Astrocyte (in vitro differentiated cells and primary cell): ENCODE measurements around the gene BANK1. TPM values are rescaled to one million over a fixed set of nuclear protein-coding genes. Genes with fewer than 3 reads are reported as not detected.

Experiments
- DNase-seq: peaks from one replicate; pipeline ENCODE4 v3.0.0-alpha.2; 2010; ENCODE audit warnings: low read depth
- FAIRE-seq: peaks from 2 replicates; lab custom pipeline; 2011; peaks lifted over from hg19 to GRCh38; lab: Jason Lieb, UNC
- H2AFZ ChIP-seq: 2 replicates; pipeline ENCODE4 v1.6.0; 2012; ENCODE audit warnings: low read depth, low read length, inconsistent platforms
- H3K27ac ChIP-seq: 2 replicates; pipeline ENCODE4 v1.5.1; 2011; ENCODE audit warnings: low read depth, low read length, inconsistent platforms
- H3K27me3 ChIP-seq: 2 replicates; pipeline ENCODE4 v1.6.0; 2011; ENCODE audit warnings: low read length, inconsistent platforms; ENCODE audit not compliant: insufficient read depth
- H3K36me3 ChIP-seq: 2 replicates; pipeline ENCODE4 v1.5.1; 2011; ENCODE audit warnings: low read length, inconsistent platforms; ENCODE audit not compliant: insufficient read depth
- H3K4me1 ChIP-seq: 2 replicates; pipeline ENCODE4 v1.5.1; 2011; ENCODE audit warnings: low read length, inconsistent platforms; ENCODE audit not compliant: insufficient read depth
- H3K4me2 ChIP-seq: 2 replicates; pipeline ENCODE4 v1.6.0; 2012; ENCODE audit warnings: low read length, inconsistent platforms
- H3K4me3 ChIP-seq: 2 replicates; pipeline ENCODE4 v1.5.1; 2011; ENCODE audit warnings: low read depth, mild to moderate bottlenecking, low read length, inconsistent platforms; ENCODE audit not compliant: insufficient read depth
- H3K79me2 ChIP-seq: 2 replicates; pipeline ENCODE4 v1.6.0; 2012; ENCODE audit warnings: mild to moderate bottlenecking, low read length, inconsistent platforms; ENCODE audit not compliant: insufficient read depth
- H3K9ac ChIP-seq: 2 replicates; pipeline ENCODE4 v1.6.0; 2012; ENCODE audit warnings: mild to moderate bottlenecking, low read length, inconsistent platforms
- H3K9me3 ChIP-seq: 2 replicates; pipeline ENCODE4 v1.5.1; 2012; ENCODE audit warnings: low read depth, mild to moderate bottlenecking, low read length, inconsistent platforms; ENCODE audit not compliant: insufficient read depth
- H4K20me1 ChIP-seq: 2 replicates; pipeline ENCODE4 v1.6.0; 2012; ENCODE audit warnings: low read length, inconsistent platforms; ENCODE audit not compliant: insufficient read depth
- H3K27ac Mint-ChIP-seq: one replicate; pipeline ENCODE4 v1.8.0; 2021; ENCODE audit warnings: mild to moderate bottlenecking, mixed read lengths; ENCODE audit not compliant: unreplicated experiment
- H3K27me3 Mint-ChIP-seq: one replicate; pipeline ENCODE4 v1.8.0; 2021; ENCODE audit warnings: low read depth, mixed read lengths; ENCODE audit not compliant: unreplicated experiment
- H3K36me3 Mint-ChIP-seq: one replicate; pipeline ENCODE4 v1.8.0; 2021; ENCODE audit warnings: low read depth, mixed read lengths; ENCODE audit not compliant: unreplicated experiment
- H3K4me1 Mint-ChIP-seq: one replicate; pipeline ENCODE4 v1.8.0; 2021; ENCODE audit warnings: low read depth, mixed read lengths; ENCODE audit not compliant: unreplicated experiment
- H3K4me3 Mint-ChIP-seq: one replicate; pipeline ENCODE4 v1.8.0; 2021; ENCODE audit warnings: mild to moderate bottlenecking, moderate library complexity, mixed read lengths; ENCODE audit not compliant: unreplicated experiment
- H3K9me3 Mint-ChIP-seq: one replicate; pipeline ENCODE4 v1.8.0; 2021; ENCODE audit warnings: mild to moderate bottlenecking, mixed read lengths; ENCODE audit not compliant: unreplicated experiment
- CTCF ChIP-seq: IDR thresholded peaks from 2 replicates; pipeline ENCODE4 v1.5.1; 2011; ENCODE audit warnings: low read depth, mild to moderate bottlenecking, inconsistent platforms, low read length, moderate library complexity; ENCODE audit not compliant: insufficient read depth
- EZH2 ChIP-seq: IDR thresholded peaks from 2 replicates; pipeline ENCODE4 v1.6.1; 2012; ENCODE audit warnings: mild to moderate bottlenecking, low read length, inconsistent platforms; ENCODE audit not compliant: insufficient read depth
- total RNA-seq: library from RNA; stranded (reverse); gene quantifications from 2 replicates; pipeline ENCODE4 v1.2.1, GENCODE V29; 2021

Gene BANK1
- total RNA-seq, 1 donor from 2014 or later, result 1.3 TPM

GRCh38 chr4:101823864-101824263 is 33.3 kb downstream of the BANK1 start:
- Histone ChIP-seq H2AFZ (no peak overlapping the region), H3K27ac (no peak overlapping the region), H3K79me2 (no peaks in the 10 kb centered on the region), H3K27me3 (no peaks in the 10 kb centered on the region), H4K20me1 (no peaks in the 10 kb centered on the region), H3K9me3 (no peaks in the 10 kb centered on the region), H3K4me1 (peaks cover 2% of the 10 kb centered on the region), H3K4me2 (no peak overlapping the region), H3K9ac (no peak overlapping the region), H3K36me3 (no peaks in the 10 kb centered on the region), H3K4me3 (no peak overlapping the region)
- peaks cover 5% of the 10 kb centered on the region for H3K9me3 Mint-ChIP-seq
- TF ChIP-seq CTCF (no peak), EZH2 (no peak)
- no peaks in the 10 kb centered on the region for H3K36me3 Mint-ChIP-seq
- H3K27ac Mint-ChIP-seq, result no peak overlapping the region
- no peak overlapping the region for H3K4me3 Mint-ChIP-seq
- no peak for FAIRE-seq
- no peaks in the 10 kb centered on the region for H3K27me3 Mint-ChIP-seq
- peaks cover 9% of the 10 kb centered on the region for H3K4me1 Mint-ChIP-seq
- no peak for DNase-seq

GRCh38 chr4:101824500-101824899 is 34.0 kb downstream of the BANK1 start:
- H3K4me2 ChIP-seq, result no peak overlapping the region
- H2AFZ ChIP-seq, result no peak overlapping the region
- no peaks in the 10 kb centered on the region for H3K36me3 Mint-ChIP-seq
- H4K20me1 ChIP-seq, result no peaks in the 10 kb centered on the region
- H3K27me3 Mint-ChIP-seq, result no peaks in the 10 kb centered on the region
- H3K4me1 ChIP-seq, result no peaks in the 10 kb centered on the region
- peaks cover 5% of the 10 kb centered on the region for H3K4me1 Mint-ChIP-seq
- H3K4me3 ChIP-seq, result no peak overlapping the region
- no peak for DNase-seq
- no peak overlapping the region for H3K9ac ChIP-seq
- H3K9me3 ChIP-seq, result no peaks in the 10 kb centered on the region
- TF ChIP-seq EZH2, result no peak
- no peak for TF ChIP-seq CTCF
- H3K9me3 Mint-ChIP-seq, result peaks cover 5% of the 10 kb centered on the region
- H3K27ac ChIP-seq, result no peak overlapping the region
- no peak overlapping the region for H3K27ac Mint-ChIP-seq
- H3K27me3 ChIP-seq, result no peaks in the 10 kb centered on the region
- H3K79me2 ChIP-seq, result no peaks in the 10 kb centered on the region
- no peak overlapping the region for H3K4me3 Mint-ChIP-seq
- FAIRE-seq, result no peak
- no peaks in the 10 kb centered on the region for H3K36me3 ChIP-seq

- no peak overlapping the region for H3K4me3 ChIP-seq
- H3K27ac Mint-ChIP-seq, result no peak overlapping the region
- no peaks in the 10 kb centered on the region for H3K79me2 ChIP-seq
- no peaks in the 10 kb centered on the region for H4K20me1 ChIP-seq
- no peaks in the 10 kb centered on the region for H3K36me3 ChIP-seq
- no peaks in the 10 kb centered on the region for H3K27me3 Mint-ChIP-seq
- H3K36me3 Mint-ChIP-seq, result no peaks in the 10 kb centered on the region
- H3K4me1 ChIP-seq, result no peaks in the 10 kb centered on the region
- DNase-seq (no peak), FAIRE-seq (no peak)
- H3K9me3 ChIP-seq, result no peaks in the 10 kb centered on the region
- no peak overlapping the region for H3K27ac ChIP-seq
- H3K4me2 ChIP-seq, result no peak overlapping the region
- no peaks in the 10 kb centered on the region for H3K27me3 ChIP-seq
- no peak overlapping the region for H2AFZ ChIP-seq
- peaks cover 5% of the 10 kb centered on the region for H3K9me3 Mint-ChIP-seq
- H3K4me3 Mint-ChIP-seq, result no peak overlapping the region
- no peak overlapping the region for H3K9ac ChIP-seq
- H3K4me1 Mint-ChIP-seq, result no peaks in the 10 kb centered on the region
- no peak for TF ChIP-seq EZH2
- no peak for TF ChIP-seq CTCF
Measured at GRCh38 chr4:101825953-101826352, 35.4 kb downstream of the BANK1 start.
